HG02852 (cell line): ENCODE results near the gene PCDHA4.
"Not testable (repeated sequence)": the region's sequence is repeated elsewhere in the genome, so short reads cannot be mapped to it uniquely, and the experiment has no call there.

Experiments used
- ATAC-seq: cut with Tn5 transposase; IDR thresholded peaks from one replicate; pipeline ENCODE4 v1.9.1; 2021; ENCODE audit warnings: mild to moderate bottlenecking, moderate library complexity; ENCODE audit not compliant: unreplicated experiment

Gene PCDHA4

DNA sequence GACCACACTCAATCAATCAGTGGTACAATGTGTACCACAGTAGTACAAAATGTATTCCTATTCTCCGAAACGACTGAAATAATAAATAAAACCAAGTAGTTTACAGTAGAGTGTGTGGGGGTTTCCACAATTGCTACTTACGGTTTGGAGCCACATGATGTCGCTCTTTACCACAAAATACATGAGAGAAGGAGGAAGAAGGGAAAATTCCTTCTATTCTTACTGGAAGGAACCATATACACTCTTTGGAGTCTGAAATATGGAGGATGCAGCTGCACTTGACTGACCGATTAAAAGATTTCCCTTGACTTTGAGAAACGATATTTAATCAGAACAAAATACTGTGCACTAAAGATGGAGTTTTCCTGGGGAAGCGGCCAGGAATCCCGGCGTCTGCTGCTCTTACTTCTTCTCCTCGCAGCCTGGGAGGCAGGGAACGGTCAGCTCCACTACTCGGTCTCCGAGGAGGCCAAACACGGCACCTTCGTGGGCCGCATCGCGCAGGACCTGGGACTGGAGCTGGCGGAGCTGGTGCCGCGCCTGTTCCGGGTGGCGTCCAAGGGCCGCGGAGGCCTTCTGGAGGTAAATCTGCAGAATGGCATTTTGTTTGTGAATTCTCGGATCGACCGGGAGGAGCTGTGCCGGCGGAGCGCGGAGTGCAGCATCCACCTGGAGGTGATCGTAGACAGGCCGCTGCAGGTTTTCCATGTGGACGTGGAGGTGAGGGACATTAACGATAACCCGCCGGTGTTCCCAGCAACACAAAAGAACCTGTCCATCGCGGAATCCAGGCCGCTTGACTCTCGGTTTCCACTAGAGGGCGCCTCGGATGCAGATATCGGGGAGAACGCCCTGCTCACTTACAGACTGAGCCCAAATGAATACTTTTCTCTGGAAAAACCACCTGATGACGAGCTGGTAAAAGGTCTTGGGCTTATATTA, at the start of gene PCDHA4:
Gene PCDHA4, plus strand, starts transcription at position 235 of the 942 bp plus-strand sequence.
- no peak for ATAC-seq

- no peak for ATAC-seq
Observed at GRCh38 chr5:140764177-140764973, 42.5 kb upstream of the PCDHA4 start.

DNA sequence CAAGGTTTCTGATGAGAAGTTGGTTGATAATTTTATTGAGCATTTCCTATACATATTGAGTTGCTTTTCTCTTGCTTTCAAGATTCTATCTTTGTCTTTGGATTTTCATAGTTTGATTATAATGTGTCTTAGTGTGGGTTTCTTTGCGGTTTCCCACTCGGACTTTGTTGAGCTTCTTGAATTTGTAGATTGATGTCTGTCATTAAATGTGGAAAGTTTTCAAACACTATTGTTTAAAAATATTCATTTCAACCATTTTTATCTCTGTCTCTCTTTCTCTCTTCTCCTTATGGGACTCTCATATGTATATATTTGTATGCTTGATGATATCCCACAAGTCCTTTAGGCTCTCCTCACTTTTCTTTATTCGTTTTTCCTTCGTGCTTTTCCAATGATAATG, 39.4 kb upstream of the PCDHA4 start:
- no peak for ATAC-seq

DNA sequence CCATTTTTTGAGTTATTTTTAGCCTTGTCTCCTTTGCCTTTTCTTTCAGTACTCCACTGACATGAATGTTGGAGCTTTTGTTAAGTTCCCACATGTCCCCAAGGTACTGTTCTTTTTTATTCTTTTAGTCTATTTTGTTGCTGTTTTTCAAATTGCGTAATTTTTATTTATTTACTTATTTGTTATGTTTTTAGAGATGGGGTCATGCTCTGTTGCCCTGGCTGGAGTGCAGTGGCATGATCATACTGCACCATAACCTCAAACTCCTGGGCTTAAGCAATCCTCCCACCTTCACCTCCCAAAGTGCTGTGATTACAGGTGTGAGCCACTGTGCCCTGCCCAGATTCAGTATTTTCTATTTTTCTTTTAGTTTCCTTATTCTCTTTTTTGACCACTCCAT, 26.4 kb upstream of the PCDHA4 start:
- no peak for ATAC-seq

- no peak for ATAC-seq
Observed at GRCh38 chr5:140785905-140786686, 20.8 kb upstream of the PCDHA4 start, which contains the start of gene PCDHA1. TSS of gene PCDHA1 (plus strand) at chr5:140786140.

- not testable (repeated sequence) for ATAC-seq
Observed at GRCh38 chr5:140787422-140787821, 19.4 kb upstream of the PCDHA4 start.

DNA sequence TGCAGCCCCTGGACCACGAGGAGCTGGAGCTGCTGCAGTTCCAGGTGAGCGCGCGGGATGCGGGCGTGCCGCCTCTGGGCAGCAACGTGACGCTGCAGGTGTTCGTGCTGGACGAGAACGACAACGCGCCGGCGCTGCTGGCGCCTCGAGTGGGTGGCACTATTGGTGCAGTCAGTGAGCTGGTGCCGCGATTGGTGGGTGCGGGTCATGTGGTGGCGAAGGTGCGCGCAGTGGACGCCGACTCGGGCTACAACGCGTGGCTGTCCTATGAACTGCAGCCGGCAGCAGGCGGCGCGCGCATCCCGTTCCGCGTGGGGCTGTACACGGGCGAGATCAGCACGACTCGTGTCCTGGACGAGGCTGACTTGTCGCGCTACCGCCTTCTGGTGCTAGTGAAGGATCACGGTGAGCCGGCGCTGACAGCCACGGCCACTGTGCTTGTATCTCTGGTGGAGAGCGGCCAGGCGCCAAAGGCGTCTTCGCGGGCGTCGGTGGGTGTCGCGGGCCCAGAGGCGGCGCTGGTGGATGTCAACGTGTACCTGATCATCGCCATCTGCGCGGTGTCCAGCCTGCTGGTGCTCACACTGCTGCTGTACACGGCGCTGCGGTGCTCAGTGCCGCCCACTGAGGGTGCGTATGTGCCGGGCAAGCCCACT, 18.9 kb upstream of the PCDHA4 start:
- ATAC-seq: not testable (repeated sequence)

GRCh38 chr5:140791089-140791488, 15.8 kb upstream of the PCDHA4 start:
- ATAC-seq: no peak

- ATAC-seq: no peak
Observed at GRCh38 chr5:140794595-140795258, 12.1 kb upstream of the PCDHA4 start, which contains the start of gene PCDHA2. TSS of gene PCDHA2 (plus strand) at chr5:140794852.

DNA sequence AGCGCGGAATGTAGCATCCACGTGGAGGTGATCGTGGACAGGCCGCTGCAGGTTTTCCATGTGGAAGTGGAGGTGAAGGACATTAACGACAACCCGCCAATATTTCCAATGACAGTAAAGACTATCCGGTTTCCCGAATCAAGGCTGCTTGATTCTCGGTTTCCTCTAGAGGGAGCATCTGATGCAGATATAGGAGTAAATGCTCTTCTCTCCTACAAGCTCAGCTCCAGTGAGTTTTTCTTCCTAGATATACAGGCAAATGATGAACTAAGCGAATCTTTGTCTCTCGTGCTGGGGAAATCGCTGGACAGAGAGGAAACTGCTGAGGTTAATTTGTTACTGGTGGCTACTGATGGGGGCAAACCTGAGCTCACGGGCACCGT, 11.6 kb upstream of the PCDHA4 start:
- no peak for ATAC-seq

DNA sequence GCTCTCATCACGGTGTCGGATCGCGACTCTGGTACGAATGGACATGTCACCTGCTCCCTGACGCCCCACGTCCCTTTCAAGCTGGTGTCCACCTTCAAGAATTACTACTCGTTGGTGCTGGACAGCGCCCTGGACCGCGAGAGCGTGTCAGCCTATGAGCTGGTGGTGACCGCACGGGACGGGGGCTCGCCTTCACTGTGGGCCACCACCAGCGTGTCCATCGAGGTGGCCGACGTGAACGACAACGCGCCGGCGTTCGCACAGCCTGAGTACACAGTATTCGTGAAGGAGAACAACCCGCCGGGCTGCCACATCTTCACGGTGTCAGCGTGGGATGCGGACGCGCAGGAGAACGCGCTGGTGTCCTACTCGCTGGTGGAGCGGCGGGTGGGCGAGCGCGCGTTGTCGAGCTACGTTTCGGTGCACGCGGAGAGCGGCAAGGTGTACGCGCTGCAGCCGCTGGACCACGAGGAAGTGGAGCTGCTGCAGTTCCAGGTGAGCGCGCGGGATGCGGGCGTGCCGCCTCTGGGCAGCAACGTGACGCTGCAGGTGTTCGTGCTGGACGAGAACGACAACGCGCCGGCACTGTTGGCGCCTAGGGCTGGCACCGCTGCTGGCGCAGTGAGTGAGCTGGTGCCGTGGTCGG, 10.7 kb upstream of the PCDHA4 start:
- ATAC-seq: not testable (repeated sequence)

GRCh38 chr5:140796718-140797095, 10.2 kb upstream of the PCDHA4 start:
- no peak for ATAC-seq

- ATAC-seq: no peak
Observed at GRCh38 chr5:140800816-140801493, 5.9 kb upstream of the PCDHA4 start, which contains the start of gene PCDHA3. TSS of gene PCDHA3 (plus strand) at chr5:140801057.

GRCh38 chr5:140801494-140801841, 5.4 kb upstream of the PCDHA4 start:
- ATAC-seq: no peak

DNA sequence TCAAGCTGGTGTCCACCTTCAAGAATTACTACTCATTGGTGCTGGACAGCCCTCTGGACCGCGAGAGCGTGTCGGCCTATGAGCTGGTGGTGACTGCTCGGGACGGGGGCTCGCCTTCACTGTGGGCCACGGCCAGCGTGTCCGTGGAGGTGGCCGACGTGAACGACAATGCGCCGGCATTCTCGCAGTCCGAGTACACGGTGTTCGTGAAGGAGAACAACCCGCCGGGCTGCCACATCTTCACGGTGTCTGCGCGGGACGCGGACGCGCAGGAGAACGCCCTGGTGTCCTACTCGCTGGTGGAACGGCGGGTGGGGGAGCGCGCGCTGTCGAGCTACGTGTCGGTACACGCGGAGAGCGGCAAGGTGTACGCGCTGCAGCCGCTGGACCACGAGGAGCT, 4.5 kb upstream of the PCDHA4 start:
- ATAC-seq: not testable (repeated sequence)

DNA sequence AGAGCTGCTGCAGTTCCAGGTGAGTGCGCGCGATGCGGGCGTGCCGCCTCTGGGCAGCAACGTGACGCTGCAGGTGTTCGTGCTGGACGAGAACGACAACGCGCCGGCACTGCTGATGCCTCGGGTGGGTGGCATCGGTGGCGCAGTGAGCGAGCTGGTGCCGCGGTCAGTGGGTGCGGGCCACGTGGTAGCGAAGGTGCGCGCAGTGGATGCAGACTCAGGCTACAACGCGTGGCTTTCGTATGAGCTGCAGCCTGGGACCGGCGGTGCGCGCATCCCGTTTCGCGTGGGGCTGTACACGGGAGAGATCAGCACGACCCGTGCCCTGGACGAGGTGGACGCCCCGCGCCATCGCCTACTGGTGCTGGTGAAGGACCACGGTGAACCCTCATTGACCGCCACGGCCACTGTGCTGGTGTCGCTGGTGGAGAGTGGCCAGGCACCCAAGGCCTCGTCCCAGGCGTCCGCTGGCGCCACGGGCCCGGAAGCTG, 4.0 kb upstream of the PCDHA4 start:
- ATAC-seq: no peak

DNA sequence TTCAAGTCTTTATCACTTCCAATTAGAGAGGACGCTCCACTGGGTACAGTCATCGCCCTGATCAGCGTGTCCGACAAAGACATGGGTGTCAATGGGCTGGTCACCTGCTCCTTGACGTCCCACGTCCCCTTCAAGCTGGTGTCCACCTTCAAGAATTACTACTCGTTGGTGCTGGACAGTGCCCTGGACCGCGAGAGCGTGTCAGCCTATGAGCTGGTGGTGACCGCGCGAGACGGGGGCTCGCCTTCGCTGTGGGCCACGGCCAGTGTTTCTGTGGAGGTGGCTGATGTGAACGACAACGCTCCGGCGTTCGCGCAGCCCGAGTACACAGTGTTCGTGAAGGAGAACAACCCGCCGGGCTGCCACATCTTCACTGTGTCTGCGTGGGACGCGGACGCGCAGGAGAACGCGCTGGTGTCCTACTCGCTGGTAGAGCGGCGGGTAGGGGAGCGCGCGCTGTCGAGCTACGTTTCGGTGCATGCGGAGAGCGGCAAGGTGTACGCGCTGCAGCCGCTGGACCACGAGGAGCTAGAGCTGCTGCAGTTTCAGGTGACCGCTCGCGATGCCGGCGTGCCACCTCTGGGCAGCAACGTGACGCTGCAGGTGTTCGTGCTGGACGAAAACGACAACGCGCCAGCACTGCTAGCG, 1.5 kb downstream of the PCDHA4 start:
- not testable (repeated sequence) for ATAC-seq

DNA sequence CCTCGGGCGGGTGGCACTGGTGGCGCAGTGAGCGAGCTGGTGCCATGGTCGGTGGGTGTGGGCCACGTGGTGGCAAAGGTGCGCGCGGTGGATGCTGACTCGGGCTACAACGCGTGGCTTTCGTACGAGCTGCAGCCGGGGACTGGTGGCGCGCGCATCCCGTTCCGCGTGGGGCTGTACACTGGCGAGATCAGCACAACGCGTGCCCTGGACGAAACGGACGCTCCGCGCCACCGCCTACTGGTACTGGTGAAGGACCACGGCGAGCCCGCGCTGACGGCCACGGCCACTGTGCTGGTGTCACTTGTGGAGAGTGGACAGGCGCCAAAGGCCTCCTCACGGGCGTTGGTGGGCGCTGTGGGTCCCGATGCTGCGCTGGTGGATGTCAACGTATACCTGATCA, 2.0 kb downstream of the PCDHA4 start:
- ATAC-seq: no peak
